Posterior cingulate gyrus (tissue), 11 donors: ENCODE results near the gene ITIH6.
"Not testable (repeated sequence)": the region's sequence is repeated elsewhere in the genome, so short reads cannot be mapped to it uniquely, and the experiment has no call there.

ENCODE experiments used
- DNase-seq, 10 donors: peaks; one replicate each; pipeline versions ENCODE4 v3.0.0 to v3.0.0-alpha.2; 2020 to 2021; ENCODE audit warnings: mixed read lengths in 3 of 10
- intact Hi-C: fragments of 100-400 bp; cut with DNase I; formaldehyde crosslinking; loops from one replicate; pipeline ENCODE4 v1.15.1; 2023

Gene ITIH6

GRCh38 chrX:54738567-54738966, 59.5 kb downstream of the ITIH6 start:
- intact Hi-C loops, result not testable (repeated sequence)

DNA sequence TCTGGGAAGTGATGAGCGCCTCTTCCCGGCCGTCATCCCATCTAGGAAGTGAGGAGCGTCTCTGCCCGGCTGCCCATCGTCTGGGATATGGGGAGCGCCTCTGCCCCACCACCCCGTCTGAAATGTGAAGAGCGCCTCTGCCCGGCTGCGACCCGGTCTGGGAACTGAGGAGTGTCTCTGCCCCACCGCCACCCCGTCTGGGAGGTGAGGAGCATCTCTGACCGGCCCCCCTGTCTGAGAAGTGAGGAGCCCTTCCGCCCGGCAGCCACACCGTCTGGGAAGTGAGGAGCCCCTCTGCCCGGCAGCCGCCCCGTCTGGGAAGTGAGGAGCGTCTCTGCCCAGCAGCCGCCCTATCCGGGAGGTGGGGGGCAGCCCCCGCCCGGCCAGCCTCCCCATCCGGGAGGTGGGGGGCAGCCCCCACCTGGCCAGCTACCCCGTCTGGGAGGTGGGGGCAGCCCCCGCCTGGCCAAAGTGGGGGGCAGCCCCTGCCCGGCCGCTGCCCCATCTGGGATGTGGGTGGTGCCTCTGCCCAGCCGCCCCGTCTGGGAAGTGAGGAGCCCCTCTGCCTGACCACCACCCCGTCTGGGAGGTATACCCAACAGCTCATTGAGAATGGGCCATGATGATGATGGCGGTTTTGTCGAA, 61.6 kb downstream of the ITIH6 start:
- intact Hi-C loops, result not testable (repeated sequence)
- DNase-seq, result peak in 2 of 10 donors; percentile 53 to 82

More at GRCh38 chrX:54738567-54738966, 59.5 kb downstream of the ITIH6 start:
- peak in 1 of 10 donors; percentile 36 for DNase-seq

- intact Hi-C loops, result no loop called here
- DNase-seq, result no peak
Observed at GRCh38 chrX:54721424-54721823, 76.6 kb downstream of the ITIH6 start.

- no peak for DNase-seq
- intact Hi-C loops, result no loop called here
Observed at GRCh38 chrX:54715621-54716020, 82.4 kb downstream of the ITIH6 start.

DNA sequence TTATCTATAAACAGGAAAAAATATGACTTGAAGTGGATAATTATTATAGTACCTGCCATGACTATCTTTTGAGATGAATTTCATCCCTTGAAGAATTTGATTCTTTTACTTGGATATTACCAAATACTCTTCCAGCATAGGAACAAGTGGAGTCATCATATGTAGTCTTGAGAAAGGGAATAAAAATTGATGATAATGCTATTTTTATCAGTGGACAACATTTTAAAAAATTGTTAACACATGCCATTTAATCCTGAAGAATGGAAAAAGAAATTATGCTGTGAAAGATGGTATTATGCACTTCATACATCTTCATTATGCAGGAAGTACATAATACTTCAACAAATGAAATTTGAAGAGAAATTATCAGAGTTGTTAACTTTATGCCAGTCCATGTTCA, 83.6 kb downstream of the ITIH6 start:
- intact Hi-C loops, result no loop called here
- no peak for DNase-seq

DNA sequence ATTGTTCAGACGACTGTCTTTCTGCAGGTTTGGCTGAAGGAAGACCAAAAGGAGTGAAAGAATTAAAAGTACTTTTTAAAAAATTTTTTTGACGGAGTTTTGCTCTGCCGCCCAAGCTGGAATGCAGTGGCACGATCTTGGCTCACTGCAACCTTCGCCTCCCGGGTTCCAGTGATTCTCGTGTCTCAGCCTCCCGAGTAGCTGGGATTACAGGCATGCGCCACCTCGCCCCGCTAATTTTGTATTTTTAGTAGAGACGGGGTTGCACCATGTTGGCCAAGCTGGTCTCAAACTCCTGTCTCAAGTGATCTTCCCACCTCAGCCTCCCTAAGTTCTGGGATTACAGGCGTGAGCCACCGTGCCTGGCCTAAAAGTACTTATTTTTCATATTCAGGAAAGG, 86.3 kb downstream of the ITIH6 start:
- intact Hi-C loops, result no loop called here
- peak in 2 of 10 donors; percentile 53 to 57 for DNase-seq

DNA sequence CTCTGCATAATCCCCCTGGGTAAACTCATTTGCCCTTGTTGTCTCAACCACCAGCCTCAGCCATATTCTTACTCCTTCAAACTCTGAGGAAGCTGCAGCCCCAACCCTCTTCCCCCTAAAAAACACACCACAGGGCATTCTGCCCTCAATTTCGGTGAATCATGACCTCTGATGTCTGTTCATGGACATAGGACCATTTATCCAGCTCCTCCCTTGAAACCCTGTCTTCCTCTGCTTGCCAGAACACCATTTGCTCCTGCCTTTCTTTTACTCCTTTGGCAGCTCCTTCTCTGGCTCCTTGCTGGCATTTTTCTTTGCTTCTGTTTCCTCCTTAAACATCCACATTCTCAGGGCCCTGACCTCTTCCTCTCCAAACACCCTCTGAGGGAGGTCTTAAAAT, 87.1 kb downstream of the ITIH6 start:
- intact Hi-C loops, result no loop called here
- no peak for DNase-seq

DNA sequence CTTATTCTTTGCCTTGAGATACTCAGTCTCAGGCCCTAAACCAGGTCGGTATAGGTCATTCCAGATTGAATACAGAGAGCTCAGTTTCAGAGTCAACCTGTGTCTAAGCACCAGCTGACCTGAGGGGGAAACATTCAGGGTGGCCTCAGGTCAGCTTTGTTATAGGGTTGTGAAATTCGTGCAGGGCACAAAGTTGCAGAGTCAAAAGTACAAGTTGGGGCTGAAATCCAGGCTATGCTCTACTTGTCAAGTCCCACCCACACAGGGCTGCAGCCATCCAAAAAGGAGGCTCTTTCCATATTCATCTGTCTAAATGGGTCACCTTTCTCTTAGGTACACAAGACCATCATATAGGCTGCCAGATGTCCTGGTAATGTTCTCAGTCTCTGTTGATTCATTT, 89.7 kb downstream of the ITIH6 start:
- DNase-seq, result no peak
- intact Hi-C loops, result no loop called here
